ENCODE data around the gene CEPT1.

GRCh38 chr1:111127923-111128643 lies 11.9 kb upstream of the CEPT1 start:
- no peak for TF ChIP-seq REST (IDR thresholded peaks at IDR 0.05; ENCODE audit: borderline replicate concordance)
- no peak for TF ChIP-seq REST (CRISPR knock-in tag; IDR thresholded peaks at IDR 0.05; ENCODE audit: low read depth)
- no peak for TF ChIP-seq ZNF561 (CRISPR knock-in tag; conservative IDR thresholded peaks at IDR 0.05)
- TF ChIP-seq ZBTB33 (CRISPR knock-in tag; IDR thresholded peaks at IDR 0.05) = no peak
- no peak for TF ChIP-seq ZNF165 (CRISPR knock-in tag; IDR thresholded peaks at IDR 0.05; ENCODE audit: borderline replicate concordance)
- TF ChIP-seq ELF1 (tag; IDR thresholded peaks at IDR 0.05) = no peak
- no peak for TF ChIP-seq KDM4B (IDR thresholded peaks at IDR 0.05; ENCODE audit: borderline replicate concordance in 2 of 2, low read depth in 1 of 2)
- TF ChIP-seq RFX7 (CRISPR knock-in tag; IDR thresholded peaks at IDR 0.05) = no peak
- no peak for TF ChIP-seq NEUROD1 (IDR thresholded peaks at IDR 0.05; ENCODE audit: borderline replicate concordance, low read depth, low read length, partially characterized antibody)
- TF ChIP-seq CTCF (IDR thresholded peaks at IDR 0.05 in 2 of 3, conservative IDR thresholded peaks at IDR 0.05 in 1 of 3; ENCODE audit: insufficient read depth in 2 of 3, low read depth in 1 of 3, low read length in 3 of 3) = no peak
- TF ChIP-seq TAF1 (IDR thresholded peaks at IDR 0.05; ENCODE audit: control insufficient read depth, extremely low read depth, insufficient read depth, low read length, severe bottlenecking) = no peak
- TF ChIP-seq CUX1 (CRISPR knock-in tag; IDR thresholded peaks at IDR 0.05) = no peak
- TF ChIP-seq HNRNPK (IDR thresholded peaks at IDR 0.05; ENCODE audit: low read depth, low read length, poor library complexity, severe bottlenecking) = no peak
- no peak for TF ChIP-seq XRCC5 (IDR thresholded peaks at IDR 0.05; ENCODE audit: low read depth, low read length)

All from K562 (cell line).